Muscle of back (tissue), 11 donors: Measurements from ENCODE around the gene SH3RF1. TPM values are rescaled to one million over a fixed set of nuclear protein-coding genes. Genes with fewer than 3 reads are reported as not detected.
A peak's percentile ranks its signal among the peaks of the same experiment; 100 is the strongest.

Experiments
- DNase-seq, 3 donors: peaks; one replicate each; pipeline versions ENCODE4 v3.0.0 to v3.0.0-alpha.2; 2013
- polyA plus RNA-seq, 10 donors: library from polyadenylated mRNA; unstranded; fragments of 120-200 nt; gene quantifications; one replicate each; pipeline ENCODE4 v1.2.1, GENCODE V29; 2013; ENCODE audit not compliant: insufficient read length in 10 of 10

Gene SH3RF1
- polyA plus RNA-seq, 10 donors = 13.2 to 20.5 (median 17.4) TPM

- DNase-seq = no peak
These were observed 199.9 kb downstream of the SH3RF1 start for GRCh38 chr4:169070895-169071218.

GRCh38 chr4:169070071-169070894 lies 200.5 kb downstream of the SH3RF1 start:
- peak in 2 of 3 donors; percentile 61 to 87 for DNase-seq

- DNase-seq = no peak
These were observed 202.3 kb downstream of the SH3RF1 start for GRCh38 chr4:169068423-169068822.

- DNase-seq = no peak
These were observed 203.8 kb downstream of the SH3RF1 start for GRCh38 chr4:169066934-169067333.

- DNase-seq = peak in 2 of 3 donors; percentile 20 to 66
These were observed 206.5 kb downstream of the SH3RF1 start for GRCh38 chr4:169064296-169064695.

GRCh38 chr4:169063441-169063840 lies 207.3 kb downstream of the SH3RF1 start:
- no peak for DNase-seq

- DNase-seq = no peak
These were observed 207.9 kb downstream of the SH3RF1 start for GRCh38 chr4:169062897-169063244.

GRCh38 chr4:169061386-169061785 lies 209.4 kb downstream of the SH3RF1 start:
- DNase-seq = no peak

- DNase-seq = peak in 1 of 3 donors; percentile 64
These were observed 210.2 kb downstream of the SH3RF1 start for GRCh38 chr4:169060391-169061091.

- DNase-seq = peak; percentile 31 to 77 (median 48)
These were observed 211.2 kb downstream of the SH3RF1 start for GRCh38 chr4:169059306-169060211.

GRCh38 chr4:169058312-169058711 lies 212.4 kb downstream of the SH3RF1 start:
- DNase-seq = no peak

- no peak for DNase-seq
These were observed 215.9 kb downstream of the SH3RF1 start for GRCh38 chr4:169054879-169055278.

GRCh38 chr4:169052594-169052945 lies 218.2 kb downstream of the SH3RF1 start:
- no peak for DNase-seq

GRCh38 chr4:169051761-169052593 lies 218.8 kb downstream of the SH3RF1 start:
- peak; percentile 78 to 95 (median 86) for DNase-seq

GRCh38 chr4:169050881-169051760 lies 219.6 kb downstream of the SH3RF1 start:
- peak; percentile 79 to 93 (median 82) for DNase-seq

- peak in 2 of 3 donors; percentile 27 to 74 for DNase-seq
These were observed 220.5 kb downstream of the SH3RF1 start for GRCh38 chr4:169050284-169050683.

- no peak for DNase-seq
These were observed 221.8 kb downstream of the SH3RF1 start for GRCh38 chr4:169048868-169049414.

GRCh38 chr4:169047956-169048355 lies 222.8 kb downstream of the SH3RF1 start:
- peak; percentile 63 to 89 (median 67) for DNase-seq

- no peak for DNase-seq
These were observed 224.7 kb downstream of the SH3RF1 start for GRCh38 chr4:169045862-169046584.
